GM23338 (cell line): ENCODE measurements around the gene TICRR. TPM values are rescaled to one million over a fixed set of nuclear protein-coding genes. Genes with fewer than 3 reads are reported as not detected.

Experiments used
- ATAC-seq: fragments of 200-7000 bp; cut with Tn5 transposase; 3 replicates; pipeline ENCODE4 v1.9.1; 2020
- DNase-seq: peaks from one replicate; pipeline ENCODE4 v3.0.0-alpha.2; 2015; ENCODE audit warnings: low spot score
- H2AFZ ChIP-seq: fragments of 200-600 bp; sonication (generic); 2 replicates; pipeline ENCODE4 v1.8.0; 2016; ENCODE audit warnings: antibody characterized with exemption, mild to moderate bottlenecking, moderate library complexity
- H3F3A ChIP-seq: fragments of 200-600 bp; sonication (generic); replicated peaks from 2 replicates; pipeline ENCODE4 v1.8.0; 2017; ENCODE audit warnings: antibody characterized with exemption, mixed run types, low read depth
- H3K27ac ChIP-seq: fragments of 200-600 bp; sonication (generic); 2 replicates; pipeline ENCODE4 v1.6.1; 2016; ENCODE audit warnings: low read depth
- H3K27me3 ChIP-seq: fragments of 200-600 bp; sonication (generic); 2 replicates; pipeline ENCODE4 v1.8.0; 2016; ENCODE audit warnings: mild to moderate bottlenecking, mixed run types, moderate library complexity; ENCODE audit not compliant: insufficient read depth
- H3K36me3 ChIP-seq: fragments of 200-600 bp; sonication (generic); 2 replicates; pipeline ENCODE4 v1.8.0; 2016; ENCODE audit warnings: mild to moderate bottlenecking; ENCODE audit not compliant: insufficient read depth
- H3K4me1 ChIP-seq: fragments of 200-600 bp; sonication (generic); 2 replicates; pipeline ENCODE4 v1.8.0; 2016; ENCODE audit warnings: mild to moderate bottlenecking, moderate library complexity; ENCODE audit not compliant: insufficient read depth
- H3K4me2 ChIP-seq: fragments of 200-600 bp; sonication (generic); 2 replicates; pipeline ENCODE4 v1.7.1; 2017; ENCODE audit warnings: mixed run types
- H3K4me3 ChIP-seq: fragments of 200-600 bp; sonication (generic); 2 replicates; pipeline ENCODE4 v1.6.1; 2016; ENCODE audit warnings: mixed run types
- H3K79me2 ChIP-seq: fragments of 200-600 bp; sonication (generic); replicated peaks from 2 replicates; pipeline ENCODE4 v1.8.0; 2017; ENCODE audit warnings: mild to moderate bottlenecking; ENCODE audit not compliant: insufficient read depth
- H3K9me2 ChIP-seq: fragments of 200-600 bp; sonication (generic); 2 replicates; pipeline ENCODE4 v1.8.0; 2017; ENCODE audit not compliant: insufficient read depth
- H4K20me1 ChIP-seq: fragments of 200-600 bp; sonication (generic); replicated peaks from 2 replicates; pipeline ENCODE4 v1.8.0; 2017; ENCODE audit warnings: mild to moderate bottlenecking; ENCODE audit not compliant: insufficient read depth
- H3K27ac Mint-ChIP-seq: 2 replicates; pipeline ENCODE4 v1.8.0; 2020; ENCODE audit warnings: inconsistent platforms, mild to moderate bottlenecking, moderate library complexity, mixed read lengths
- H3K27me3 Mint-ChIP-seq: 3 replicates; pipeline ENCODE4 v1.8.0; 2022; ENCODE audit warnings: low read depth, mild to moderate bottlenecking, moderate library complexity, mixed read lengths, inconsistent platforms; ENCODE audit not compliant: insufficient read depth, poor library complexity
- H3K36me3 Mint-ChIP-seq: 3 replicates; pipeline ENCODE4 v1.8.0; 2021; ENCODE audit warnings: low read depth, mild to moderate bottlenecking, inconsistent platforms, moderate library complexity, mixed read lengths
- H3K4me1 Mint-ChIP-seq: 3 replicates; pipeline ENCODE4 v1.8.0; 2020; ENCODE audit warnings: mild to moderate bottlenecking, inconsistent platforms, mixed read lengths
- H3K4me3 Mint-ChIP-seq: 3 replicates; pipeline ENCODE4 v1.8.0; 2021; ENCODE audit warnings: moderate library complexity, mild to moderate bottlenecking, inconsistent platforms, mixed read lengths
- H3K9me3 Mint-ChIP-seq: 3 replicates; pipeline ENCODE4 v1.8.0; 2020; ENCODE audit warnings: moderate library complexity, mild to moderate bottlenecking, inconsistent platforms, mixed read lengths
- CREB1 ChIP-seq: fragments of 250-450 bp; sonication (Bioruptor Pico); IDR thresholded peaks from 2 replicates; pipeline ENCODE4 v1.5.0; 2020; ENCODE audit warnings: low read depth, mild to moderate bottlenecking, moderate library complexity
- CTCF ChIP-seq, 2 experiments: fragments of 200-600 bp in 1 of 2; sonication (generic) in 1 of 2; conservative IDR thresholded peaks; 2 replicates each; pipeline versions ENCODE4 v1.5.1 to v1.6.1; 2016 to 2017; ENCODE audit warnings: antibody characterized with exemption in 2 of 2, low read depth in 2 of 2, mild to moderate bottlenecking in 2 of 2, moderate library complexity in 1 of 2
- EZH2 ChIP-seq: fragments of 200-600 bp; sonication (generic); IDR thresholded peaks from one replicate; pipeline ENCODE4 v1.8.0; 2017; ENCODE audit warnings: antibody characterized with exemption, mild to moderate bottlenecking, low read depth; ENCODE audit not compliant: unreplicated experiment
- JUNB ChIP-seq: IDR thresholded peaks from one replicate; pipeline ENCODE4 v1.6.1; 2016; ENCODE audit warnings: antibody characterized with exemption; ENCODE audit not compliant: unreplicated experiment
- POLR2AphosphoS5 ChIP-seq: IDR thresholded peaks from 2 replicates; pipeline ENCODE4 v1.6.1; 2016; ENCODE audit warnings: antibody characterized with exemption, low read depth
- STAT1 ChIP-seq: IDR thresholded peaks from one replicate; pipeline ENCODE4 v1.6.1; 2016; ENCODE audit warnings: antibody characterized with exemption; ENCODE audit not compliant: unreplicated experiment
- ZNF114 ChIP-seq: fragments of 250-450 bp; sonication (Bioruptor Pico); IDR thresholded peaks from 2 replicates; pipeline ENCODE4 v1.5.0; 2020; ENCODE audit warnings: mild to moderate bottlenecking, moderate library complexity
- polyA plus RNA-seq: library from polyadenylated mRNA; unstranded; fragments of >200 nt; fragmentation: Nextera tagmentation; extraction: Ambion mirVana; gene quantifications from 2 replicates; pipeline ENCODE4 v1.2.1, GENCODE V29; 2016
- total RNA-seq: library from RNA; depleted of rRNA; stranded (reverse); fragments of >200 nt; shearing (Covaris generic); gene quantifications from 2 replicates; pipeline ENCODE4 v1.2.3, GENCODE V29; 2014
- TF ChIP-seq, protein P1 (sequence below): fragments of 250-450 bp; sonication (Bioruptor Pico); IDR thresholded peaks from 2 replicates; pipeline ENCODE4 v1.5.0; 2020; ENCODE audit warnings: mild to moderate bottlenecking, moderate library complexity

Gene TICRR
- total and polyA plus RNA-seq, 2 experiments from 2014 or later: 11.2 to 42.3 TPM

DNA sequence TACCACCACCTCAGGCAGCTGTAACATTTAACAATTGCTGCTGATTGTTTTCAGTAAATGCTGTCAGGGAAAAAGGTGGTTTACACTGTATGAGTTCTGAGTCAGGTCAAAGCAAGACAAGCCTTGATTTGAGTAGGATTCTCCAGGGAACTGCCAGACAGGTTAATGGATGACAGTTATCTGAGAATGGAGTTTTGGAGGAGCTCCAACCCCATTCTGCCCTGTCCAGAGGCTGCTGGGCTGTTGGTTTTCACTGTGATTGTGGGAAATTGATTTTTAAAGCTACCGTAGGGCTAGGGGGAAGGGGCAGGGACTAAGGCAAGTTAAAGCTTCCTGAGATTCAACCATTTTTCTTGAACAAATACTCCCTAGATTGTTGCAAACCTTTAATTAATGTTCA, 39.9 kb downstream of the TICRR start (continued):
- TF ChIP-seq, protein P1, sequence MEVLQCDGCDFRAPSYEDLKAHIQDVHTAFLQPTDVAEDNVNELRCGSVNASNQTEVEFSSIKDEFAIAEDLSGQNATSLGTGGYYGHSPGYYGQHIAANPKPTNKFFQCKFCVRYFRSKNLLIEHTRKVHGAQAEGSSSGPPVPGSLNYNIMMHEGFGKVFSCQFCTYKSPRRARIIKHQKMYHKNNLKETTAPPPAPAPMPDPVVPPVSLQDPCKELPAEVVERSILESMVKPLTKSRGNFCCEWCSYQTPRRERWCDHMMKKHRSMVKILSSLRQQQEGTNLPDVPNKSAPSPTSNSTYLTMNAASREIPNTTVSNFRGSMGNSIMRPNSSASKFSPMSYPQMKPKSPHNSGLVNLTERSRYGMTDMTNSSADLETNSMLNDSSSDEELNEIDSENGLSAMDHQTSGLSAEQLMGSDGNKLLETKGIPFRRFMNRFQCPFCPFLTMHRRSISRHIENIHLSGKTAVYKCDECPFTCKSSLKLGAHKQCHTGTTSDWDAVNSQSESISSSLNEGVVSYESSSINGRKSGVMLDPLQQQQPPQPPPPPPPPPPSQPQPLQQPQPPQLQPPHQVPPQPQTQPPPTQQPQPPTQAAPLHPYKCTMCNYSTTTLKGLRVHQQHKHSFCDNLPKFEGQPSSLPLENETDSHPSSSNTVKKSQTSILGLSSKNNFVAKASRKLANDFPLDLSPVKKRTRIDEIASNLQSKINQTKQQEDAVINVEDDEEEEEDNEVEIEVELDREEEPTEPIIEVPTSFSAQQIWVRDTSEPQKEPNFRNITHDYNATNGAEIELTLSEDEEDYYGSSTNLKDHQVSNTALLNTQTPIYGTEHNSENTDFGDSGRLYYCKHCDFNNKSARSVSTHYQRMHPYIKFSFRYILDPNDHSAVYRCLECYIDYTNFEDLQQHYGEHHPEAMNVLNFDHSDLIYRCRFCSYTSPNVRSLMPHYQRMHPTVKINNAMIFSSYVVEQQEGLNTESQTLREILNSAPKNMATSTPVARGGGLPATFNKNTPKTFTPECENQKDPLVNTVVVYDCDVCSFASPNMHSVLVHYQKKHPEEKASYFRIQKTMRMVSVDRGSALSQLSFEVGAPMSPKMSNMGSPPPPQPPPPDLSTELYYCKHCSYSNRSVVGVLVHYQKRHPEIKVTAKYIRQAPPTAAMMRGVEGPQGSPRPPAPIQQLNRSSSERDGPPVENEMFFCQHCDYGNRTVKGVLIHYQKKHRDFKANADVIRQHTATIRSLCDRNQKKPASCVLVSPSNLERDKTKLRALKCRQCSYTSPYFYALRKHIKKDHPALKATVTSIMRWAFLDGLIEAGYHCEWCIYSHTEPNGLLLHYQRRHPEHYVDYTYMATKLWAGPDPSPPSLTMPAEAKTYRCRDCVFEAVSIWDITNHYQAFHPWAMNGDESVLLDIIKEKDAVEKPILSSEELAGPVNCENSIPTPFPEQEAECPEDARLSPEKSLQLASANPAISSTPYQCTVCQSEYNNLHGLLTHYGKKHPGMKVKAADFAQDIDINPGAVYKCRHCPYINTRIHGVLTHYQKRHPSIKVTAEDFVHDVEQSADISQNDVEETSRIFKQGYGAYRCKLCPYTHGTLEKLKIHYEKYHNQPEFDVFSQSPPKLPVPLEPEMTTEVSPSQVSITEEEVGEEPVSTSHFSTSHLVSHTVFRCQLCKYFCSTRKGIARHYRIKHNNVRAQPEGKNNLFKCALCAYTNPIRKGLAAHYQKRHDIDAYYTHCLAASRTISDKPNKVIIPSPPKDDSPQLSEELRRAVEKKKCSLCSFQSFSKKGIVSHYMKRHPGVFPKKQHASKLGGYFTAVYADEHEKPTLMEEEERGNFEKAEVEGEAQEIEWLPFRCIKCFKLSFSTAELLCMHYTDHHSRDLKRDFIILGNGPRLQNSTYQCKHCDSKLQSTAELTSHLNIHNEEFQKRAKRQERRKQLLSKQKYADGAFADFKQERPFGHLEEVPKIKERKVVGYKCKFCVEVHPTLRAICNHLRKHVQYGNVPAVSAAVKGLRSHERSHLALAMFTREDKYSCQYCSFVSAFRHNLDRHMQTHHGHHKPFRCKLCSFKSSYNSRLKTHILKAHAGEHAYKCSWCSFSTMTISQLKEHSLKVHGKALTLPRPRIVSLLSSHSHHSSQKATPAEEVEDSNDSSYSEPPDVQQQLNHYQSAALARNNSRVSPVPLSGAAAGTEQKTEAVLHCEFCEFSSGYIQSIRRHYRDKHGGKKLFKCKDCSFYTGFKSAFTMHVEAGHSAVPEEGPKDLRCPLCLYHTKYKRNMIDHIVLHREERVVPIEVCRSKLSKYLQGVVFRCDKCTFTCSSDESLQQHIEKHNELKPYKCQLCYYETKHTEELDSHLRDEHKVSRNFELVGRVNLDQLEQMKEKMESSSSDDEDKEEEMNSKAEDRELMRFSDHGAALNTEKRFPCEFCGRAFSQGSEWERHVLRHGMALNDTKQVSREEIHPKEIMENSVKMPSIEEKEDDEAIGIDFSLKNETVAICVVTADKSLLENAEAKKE: no peak
- TF ChIP-seq JUNB (no peak), CREB1 (CRISPR knock-in tag) (no peak), ZNF114 (CRISPR knock-in tag) (no peak)

DNA sequence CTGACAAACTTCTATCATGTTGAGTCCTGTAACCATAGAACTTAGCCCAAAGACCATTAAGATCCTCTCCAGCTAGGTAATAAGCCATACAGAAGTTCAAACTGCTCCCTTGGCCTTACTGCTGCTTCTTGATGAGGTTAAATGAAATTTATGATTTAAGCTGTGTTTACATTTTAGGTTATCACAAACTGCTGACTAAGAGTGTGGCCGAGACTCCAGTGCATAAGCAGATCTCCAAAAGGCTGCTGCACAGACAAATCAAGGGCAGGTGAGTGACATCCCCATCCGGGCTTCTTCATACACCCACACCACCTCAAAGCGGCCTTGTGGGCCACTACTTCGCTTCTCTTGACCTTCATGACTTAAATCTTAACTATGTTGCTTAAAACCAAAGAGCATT, 41.0 kb downstream of the TICRR start:
- Mint-ChIP-seq H3K36me3 (peaks cover 90% of the 10 kb centered on the region), H3K4me1 (no peaks in the 10 kb centered on the region), H3K4me3 (no peak overlapping the region), H3K9me3 (no peaks in the 10 kb centered on the region), H3K27ac (no peak overlapping the region), H3K27me3 (no peaks in the 10 kb centered on the region)
- H2AFZ ChIP-seq: no peak overlapping the region
- TF ChIP-seq CREB1 (CRISPR knock-in tag) (no peak), JUNB (no peak), CTCF (conservative IDR thresholded peaks at IDR 0.05; ENCODE audit: low read depth in 2 of 2) (no peak), STAT1 (no peak), EZH2 (no peak), POLR2AphosphoS5 (no peak)
- H3K4me1 ChIP-seq: no peaks in the 10 kb centered on the region
- H3K4me2 ChIP-seq: no peak overlapping the region
- DNase-seq: no peak
- H3F3A ChIP-seq: no peaks in the 10 kb centered on the region
- peaks cover 13% of the 10 kb centered on the region for H4K20me1 ChIP-seq
- no peak overlapping the region for H3K27ac ChIP-seq
- H3K4me3 ChIP-seq: no peak overlapping the region
- H3K9me2 ChIP-seq: no peaks in the 10 kb centered on the region
- H3K36me3 ChIP-seq: peaks cover 87% of the 10 kb centered on the region
- no peak for ATAC-seq
- H3K27me3 ChIP-seq: no peaks in the 10 kb centered on the region
- peaks cover 11% of the 10 kb centered on the region for H3K79me2 ChIP-seq
